Prostate gland (tissue), 2 donors: ENCODE results near the gene NR1D1. TPM values are rescaled to one million over a fixed set of nuclear protein-coding genes. Genes with fewer than 3 reads are reported as not detected.

Experiments
- DNase-seq: peaks from one replicate; pipeline ENCODE4 v3.0.0-alpha.2; 2019; ENCODE audit warnings: low spot score
- H3K27ac ChIP-seq, 2 donors: fragments of 200-600 bp; sonication (generic); 2 replicates each; pipeline ENCODE4 v1.5.1; 2017 to 2019
- H3K27me3 ChIP-seq: fragments of 200-600 bp; sonication (generic); replicated peaks from 2 replicates; pipeline ENCODE4 v1.5.1; 2019; ENCODE audit not compliant: insufficient read depth
- H3K36me3 ChIP-seq, 2 donors: fragments of 200-600 bp; sonication (generic); 1 replicate in 1 of 2; 2 replicates in 1 of 2; pipeline versions ENCODE4 v1.5.1 to v1.8.1; 2017 to 2019
- H3K4me1 ChIP-seq: fragments of 200-600 bp; sonication (generic); replicated peaks from 2 replicates; pipeline ENCODE4 v1.5.1; 2019
- H3K4me3 ChIP-seq, 2 donors: fragments of 200-600 bp; sonication (generic); 2 replicates each; pipeline ENCODE4 v1.5.1; 2017 to 2019
- H3K9me3 ChIP-seq: fragments of 200-600 bp; sonication (generic); 2 replicates; pipeline ENCODE4 v1.5.1; 2017
- POLR2A ChIP-seq: fragments of 450-650 bp; IDR thresholded peaks from one replicate; pipeline ENCODE4 v1.6.1; 2016; ENCODE audit warnings: antibody characterized with exemption, mild to moderate bottlenecking
- POLR2AphosphoS5 ChIP-seq: sonication (generic); formaldehyde crosslinking; IDR thresholded peaks from one replicate; pipeline ENCODE4 v1.6.1; 2017; ENCODE audit warnings: antibody characterized with exemption
- WGBS: methylation state at CpG from one replicate; pipeline ENCODE4 v1.1.5; 2018; 5-methylcytosine and 5-hydroxymethylcytosine counted together
- intact Hi-C: fragments of 100-400 bp; cut with DNase I; formaldehyde crosslinking; loops from one replicate; pipeline ENCODE4 v1.14.2; 2022
- total RNA-seq, 2 donors: library from RNA; depleted of rRNA; stranded (reverse); fragments of >200 nt; gene quantifications; one replicate each; pipeline ENCODE4 v1.1.0, GENCODE V29; 2016
- TF ChIP-seq, protein P1 (sequence below), 4 experiments: fragments of 200-600 bp in 2 of 4; fragments of 450-650 bp in 2 of 4; sonication (generic) in 2 of 4; IDR thresholded peaks; 1 replicate in 3 of 4; 2 replicates in 1 of 4; pipeline ENCODE4 v1.5.1; 2016 to 2019; ENCODE audit warnings: antibody characterized with exemption in 4 of 4, mild to moderate bottlenecking in 2 of 4, moderate library complexity in 2 of 4

NR1D1 gene
- total RNA-seq, 2 donors from 2014 or later: 10.7 to 35.2 TPM

DNA sequence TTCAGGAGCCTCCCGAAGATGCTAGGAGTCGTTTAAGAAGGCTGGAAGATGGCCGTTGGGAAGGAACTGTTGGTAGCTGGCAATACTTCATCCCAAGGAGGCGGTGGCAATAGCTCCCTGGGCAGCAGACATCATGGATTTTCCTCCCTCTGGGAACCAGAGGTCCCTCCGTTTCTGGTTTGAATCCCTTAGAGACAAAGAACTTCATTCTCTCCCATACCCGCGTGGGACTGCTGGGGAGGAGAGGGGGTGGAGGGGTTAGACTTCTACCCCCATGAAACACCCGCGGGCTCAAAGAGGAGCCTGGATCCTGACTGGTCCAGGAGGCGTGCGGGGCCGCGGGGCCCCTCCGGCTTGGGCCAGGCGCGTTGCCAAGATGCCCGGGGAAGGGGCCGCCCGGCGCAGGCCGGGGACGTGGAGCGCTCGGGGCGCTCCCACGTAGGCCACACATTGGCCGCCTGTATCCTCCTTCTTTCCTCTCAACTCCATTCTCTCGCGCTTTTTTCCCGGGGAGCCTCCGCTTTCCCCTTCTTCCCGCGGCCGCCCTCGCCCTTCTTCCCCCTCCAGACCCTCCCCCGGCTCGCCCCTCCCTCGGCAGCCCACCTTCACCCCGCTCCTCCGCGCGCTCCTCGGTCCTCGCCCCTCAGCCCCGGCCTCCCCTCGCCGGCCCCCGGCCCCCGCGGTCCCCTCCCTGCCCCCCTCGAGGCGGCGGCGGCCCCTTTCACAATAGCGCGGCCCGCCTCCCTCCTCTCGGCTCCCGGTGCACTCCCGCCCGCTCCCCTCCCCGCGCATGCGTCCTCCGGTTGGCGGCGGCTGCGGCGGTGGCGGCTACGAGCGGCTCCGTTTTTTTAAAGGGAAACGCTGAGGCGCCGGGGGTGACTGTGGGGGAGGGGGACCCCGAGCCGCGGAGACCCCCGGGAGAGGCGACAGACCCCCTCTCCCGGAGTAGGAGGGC is 21.1 kb upstream of the NR1D1 start, which contains the start of gene MSL1:
MSL1 (plus strand) TSS at position 791 of the 955 bp plus-strand sequence. CDS start 642 bp downstream, outside the sequence.
- Histone ChIP-seq H3K4me3 (peak within 1 kb of the TSS; percentile 100), H3K9me3 (no peaks in the 10 kb centered on the region), H3K27me3 (no peaks in the 10 kb centered on the region), H3K27ac (peak within 1 kb of the TSS; percentile 100), H3K36me3 (no peaks in the 10 kb centered on the region), H3K4me1 (no peaks in the 10 kb centered on the region)
- peak; percentile 85 for DNase-seq
- TF ChIP-seq POLR2A (peak; percentile 74), POLR2AphosphoS5 (peak; percentile 91)
- TF ChIP-seq, protein P1, sequence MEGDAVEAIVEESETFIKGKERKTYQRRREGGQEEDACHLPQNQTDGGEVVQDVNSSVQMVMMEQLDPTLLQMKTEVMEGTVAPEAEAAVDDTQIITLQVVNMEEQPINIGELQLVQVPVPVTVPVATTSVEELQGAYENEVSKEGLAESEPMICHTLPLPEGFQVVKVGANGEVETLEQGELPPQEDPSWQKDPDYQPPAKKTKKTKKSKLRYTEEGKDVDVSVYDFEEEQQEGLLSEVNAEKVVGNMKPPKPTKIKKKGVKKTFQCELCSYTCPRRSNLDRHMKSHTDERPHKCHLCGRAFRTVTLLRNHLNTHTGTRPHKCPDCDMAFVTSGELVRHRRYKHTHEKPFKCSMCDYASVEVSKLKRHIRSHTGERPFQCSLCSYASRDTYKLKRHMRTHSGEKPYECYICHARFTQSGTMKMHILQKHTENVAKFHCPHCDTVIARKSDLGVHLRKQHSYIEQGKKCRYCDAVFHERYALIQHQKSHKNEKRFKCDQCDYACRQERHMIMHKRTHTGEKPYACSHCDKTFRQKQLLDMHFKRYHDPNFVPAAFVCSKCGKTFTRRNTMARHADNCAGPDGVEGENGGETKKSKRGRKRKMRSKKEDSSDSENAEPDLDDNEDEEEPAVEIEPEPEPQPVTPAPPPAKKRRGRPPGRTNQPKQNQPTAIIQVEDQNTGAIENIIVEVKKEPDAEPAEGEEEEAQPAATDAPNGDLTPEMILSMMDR (IDR thresholded peaks at IDR 0.05): no peak
- WGBS: under 1% methylated on average over 68 of the region's 82 CpGs
- intact Hi-C loops: loop anchor here (5.0 kb wide), 1 partner anchor 221 kb away; no protein-coding TSS in a partner anchor

DNA sequence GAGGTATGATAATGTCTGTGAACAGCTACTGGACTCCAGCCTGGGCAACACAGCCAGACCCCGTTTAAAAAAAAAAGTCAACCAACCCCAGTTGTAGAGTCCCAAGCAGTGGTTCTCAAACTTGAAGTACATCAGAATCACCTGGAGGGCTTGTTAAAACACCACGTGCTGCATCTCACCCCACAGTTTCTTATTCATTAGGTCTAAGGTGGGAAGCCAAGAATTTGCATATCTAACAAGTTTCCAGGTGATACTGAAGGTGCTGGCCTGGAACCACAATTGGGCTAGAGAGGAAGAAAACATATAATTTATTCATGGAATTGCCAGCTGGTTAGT is 14.7 kb upstream of the NR1D1 start:
- Histone ChIP-seq H3K36me3 (no peaks in the 10 kb centered on the region), H3K27ac (peak overlapping the region; percentile 88 to 97), H3K9me3 (no peaks in the 10 kb centered on the region), H3K27me3 (no peaks in the 10 kb centered on the region), H3K4me3 (no peak overlapping the region), H3K4me1 (peaks cover 28% of the 10 kb centered on the region)
- TF ChIP-seq, protein P1 (IDR thresholded peaks at IDR 0.05): no peak
- no peak for TF ChIP-seq POLR2AphosphoS5
- no peak for TF ChIP-seq POLR2A
- WGBS: 44% methylated on average over 2 of the region's 2 CpGs
- intact Hi-C loops: no loop called here
- DNase-seq: no peak

DNA sequence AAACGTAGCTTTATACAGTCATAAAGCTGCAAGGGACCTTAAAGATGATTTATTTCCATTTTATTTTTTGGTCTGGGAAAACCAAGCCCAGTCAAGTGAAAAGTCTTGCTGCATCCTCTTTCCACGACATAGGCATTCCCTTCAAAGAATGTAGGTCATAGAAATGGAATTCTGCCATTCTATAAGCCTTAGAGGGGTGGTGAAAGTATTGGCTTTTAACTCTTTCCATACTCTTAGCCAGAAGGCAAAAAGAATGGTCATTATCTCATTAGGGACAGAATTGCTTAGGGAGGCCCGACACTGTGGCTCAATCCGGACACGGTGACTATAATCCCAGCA is 13.5 kb upstream of the NR1D1 start:
- intact Hi-C loops: loop anchor here (2.0 to 5.0 kb wide), 2 partner anchors 52 to 55 kb away; partner anchors contain the start of gene THRA
- 16% methylated on average over 5 of the region's 5 CpGs for WGBS
- H3K27me3 ChIP-seq: no peaks in the 10 kb centered on the region
- DNase-seq: no peak
- TF ChIP-seq POLR2AphosphoS5: no peak
- no peak for TF ChIP-seq POLR2A
- no peaks in the 10 kb centered on the region for H3K9me3 ChIP-seq
- H3K36me3 ChIP-seq: no peaks in the 10 kb centered on the region
- peak overlapping the region; percentile 88 to 97 for H3K27ac ChIP-seq
- peak overlapping the region in 1 of 2 donors; percentile 36 for H3K4me3 ChIP-seq
- peaks cover 31% of the 10 kb centered on the region for H3K4me1 ChIP-seq

DNA sequence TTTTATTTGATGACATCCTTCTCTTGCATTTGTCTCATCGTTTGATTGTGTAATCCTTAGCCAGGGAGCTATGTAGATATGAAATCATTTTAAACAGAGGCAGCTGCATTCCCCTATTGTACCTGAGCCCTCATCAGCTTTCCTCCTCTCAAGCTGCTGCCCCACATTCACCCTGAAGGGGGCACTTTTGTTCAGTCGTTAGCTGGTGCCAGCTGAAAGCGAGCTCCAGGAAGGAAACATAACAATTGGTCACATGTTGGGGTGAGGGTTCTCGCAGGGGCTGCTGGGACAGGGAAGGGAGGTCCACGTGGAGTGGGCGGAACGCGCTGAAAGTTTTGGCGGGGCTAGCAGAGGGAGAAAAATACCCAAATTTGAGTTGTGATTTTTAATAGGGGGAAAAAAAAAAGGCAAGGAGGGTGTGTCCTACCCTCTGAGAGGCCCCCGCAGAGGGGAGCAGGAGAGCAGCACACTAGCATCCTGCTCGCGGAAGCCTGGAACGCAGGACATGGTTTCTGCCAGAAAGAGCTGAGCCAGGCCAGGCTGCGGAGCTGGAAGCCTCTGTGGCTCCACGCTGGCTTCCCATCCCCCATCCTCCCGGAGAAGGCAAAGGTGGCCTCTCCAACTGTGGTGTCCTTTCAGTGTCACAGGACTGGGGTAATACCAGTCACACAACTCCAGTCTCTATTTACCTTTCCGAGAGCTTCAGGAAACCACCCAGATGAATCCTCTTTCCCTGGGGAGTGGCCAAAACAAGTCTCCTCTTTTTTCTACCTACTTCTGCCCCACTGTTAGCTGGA is 12.9 kb upstream of the NR1D1 start:
- DNase-seq: peak; percentile 95
- peak overlapping the region; percentile 19 to 36 for H3K4me3 ChIP-seq
- intact Hi-C loops: loop anchor here (2.0 to 5.0 kb wide), 2 partner anchors 51 to 55 kb away; partner anchors contain the start of gene THRA
- H3K36me3 ChIP-seq: no peaks in the 10 kb centered on the region
- no peaks in the 10 kb centered on the region for H3K27me3 ChIP-seq
- H3K4me1 ChIP-seq: peaks cover 36% of the 10 kb centered on the region
- peak overlapping the region; percentile 88 to 97 for H3K27ac ChIP-seq
- no peaks in the 10 kb centered on the region for H3K9me3 ChIP-seq
- TF ChIP-seq POLR2AphosphoS5 (peak; percentile 99), POLR2A (peak; percentile 22)
- TF ChIP-seq, protein P1 (IDR thresholded peaks at IDR 0.05): peak; percentile 90 to 100 (median 95)
- under 1% methylated on average over 17 of the region's 17 CpGs for WGBS

DNA sequence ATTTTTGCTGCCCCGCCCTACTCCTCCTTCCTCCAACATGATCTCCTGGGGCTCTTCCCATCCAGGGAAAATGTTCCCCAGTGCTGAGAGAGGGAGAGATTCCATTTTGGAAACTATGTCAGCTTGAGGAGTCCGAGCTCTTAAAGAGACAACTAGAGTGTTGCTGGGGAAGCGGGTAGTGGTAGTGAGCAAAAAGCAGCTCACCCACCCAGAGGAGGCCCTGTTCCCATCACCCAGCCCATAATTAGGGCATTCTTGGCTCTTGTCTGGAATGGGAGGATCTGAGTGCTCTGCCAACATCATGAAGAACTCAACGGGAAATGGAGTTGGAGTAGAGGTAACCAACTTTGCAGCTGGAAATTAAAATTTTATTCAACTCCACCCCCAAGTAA is 12.3 kb upstream of the NR1D1 start:
- H3K36me3 ChIP-seq: no peaks in the 10 kb centered on the region
- intact Hi-C loops: loop anchor here (2.0 to 5.0 kb wide), 2 partner anchors 50 to 56 kb away; partner anchors contain the start of gene THRA
- no peaks in the 10 kb centered on the region for H3K9me3 ChIP-seq
- H3K4me1 ChIP-seq: peaks cover 40% of the 10 kb centered on the region
- DNase-seq: no peak
- TF ChIP-seq, protein P1 (IDR thresholded peaks at IDR 0.05): no peak
- no peak for TF ChIP-seq POLR2A
- no peak for TF ChIP-seq POLR2AphosphoS5
- H3K27me3 ChIP-seq: no peaks in the 10 kb centered on the region
- peak overlapping the region; percentile 88 to 97 for H3K27ac ChIP-seq
- WGBS: 20% methylated on average over 4 of the region's 4 CpGs
- peak overlapping the region in 1 of 2 donors; percentile 7 for H3K4me3 ChIP-seq
